ENCODE measurements around the gene ATRNL1. TPM values are rescaled to one million over a fixed set of nuclear protein-coding genes. Genes with fewer than 3 reads are reported as not detected.

ATRNL1 gene
- total RNA-seq, 4 donors from 2014 or later = 4.4 to 18.4 (median 14.4) TPM

DNA sequence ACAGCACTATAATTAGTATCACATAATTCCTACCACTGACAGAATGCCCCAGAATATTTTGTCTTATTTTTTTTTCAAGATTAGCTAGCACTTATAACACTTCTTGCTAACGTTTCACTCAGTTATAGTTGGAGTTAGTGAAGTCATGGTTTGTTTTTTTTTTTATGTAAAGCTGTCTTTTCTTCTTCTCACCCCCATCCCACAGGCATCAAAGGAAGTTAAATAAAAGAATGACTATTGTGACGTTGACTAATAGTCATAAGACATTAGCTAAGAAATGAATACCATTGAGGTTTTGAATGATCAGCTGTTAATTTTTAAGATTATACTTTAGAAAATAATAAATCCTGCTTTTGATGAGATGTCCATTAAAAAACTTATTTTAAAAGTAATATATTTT, 681.6 kb downstream of the ATRNL1 start:
- 35 to 54% methylated on average over 2 of the region's 2 CpGs for WGBS, 2 donors (ENCODE audit: low coverage in 1 of 2)
- intact Hi-C loops (cut with DNase I; ENCODE audit: low total_unique reads) (no loop called here), in situ Hi-C loops (cut with MboI; ENCODE audit: low pct_ligation_motif_present in 1 of 4, low pct_unique_long_range_greater_than_20kb in 1 of 4, low sequenced_read_pairs in 3 of 4) (no loop called here)
- H3K27me3 ChIP-seq = no peaks in the 10 kb centered on the region
- H3K27ac ChIP-seq = no peak overlapping the region
- no peak for DNase-seq
- no peak overlapping the region for H3K4me3 ChIP-seq
- H3K9me3 ChIP-seq = no peaks in the 10 kb centered on the region
- no peaks in the 10 kb centered on the region for H3K4me1 ChIP-seq
- no peak for TF ChIP-seq EP300 (IDR thresholded peaks at IDR 0.05; ENCODE audit: low read depth)
- no peak for TF ChIP-seq POLR2A (IDR thresholded peaks at IDR 0.05)
- TF ChIP-seq, protein P1, sequence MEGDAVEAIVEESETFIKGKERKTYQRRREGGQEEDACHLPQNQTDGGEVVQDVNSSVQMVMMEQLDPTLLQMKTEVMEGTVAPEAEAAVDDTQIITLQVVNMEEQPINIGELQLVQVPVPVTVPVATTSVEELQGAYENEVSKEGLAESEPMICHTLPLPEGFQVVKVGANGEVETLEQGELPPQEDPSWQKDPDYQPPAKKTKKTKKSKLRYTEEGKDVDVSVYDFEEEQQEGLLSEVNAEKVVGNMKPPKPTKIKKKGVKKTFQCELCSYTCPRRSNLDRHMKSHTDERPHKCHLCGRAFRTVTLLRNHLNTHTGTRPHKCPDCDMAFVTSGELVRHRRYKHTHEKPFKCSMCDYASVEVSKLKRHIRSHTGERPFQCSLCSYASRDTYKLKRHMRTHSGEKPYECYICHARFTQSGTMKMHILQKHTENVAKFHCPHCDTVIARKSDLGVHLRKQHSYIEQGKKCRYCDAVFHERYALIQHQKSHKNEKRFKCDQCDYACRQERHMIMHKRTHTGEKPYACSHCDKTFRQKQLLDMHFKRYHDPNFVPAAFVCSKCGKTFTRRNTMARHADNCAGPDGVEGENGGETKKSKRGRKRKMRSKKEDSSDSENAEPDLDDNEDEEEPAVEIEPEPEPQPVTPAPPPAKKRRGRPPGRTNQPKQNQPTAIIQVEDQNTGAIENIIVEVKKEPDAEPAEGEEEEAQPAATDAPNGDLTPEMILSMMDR (IDR thresholded peaks at IDR 0.05) = no peak
- no peak for TF ChIP-seq POLR2AphosphoS5 (IDR thresholded peaks at IDR 0.05)
- no peaks in the 10 kb centered on the region for H3K36me3 ChIP-seq

DNA sequence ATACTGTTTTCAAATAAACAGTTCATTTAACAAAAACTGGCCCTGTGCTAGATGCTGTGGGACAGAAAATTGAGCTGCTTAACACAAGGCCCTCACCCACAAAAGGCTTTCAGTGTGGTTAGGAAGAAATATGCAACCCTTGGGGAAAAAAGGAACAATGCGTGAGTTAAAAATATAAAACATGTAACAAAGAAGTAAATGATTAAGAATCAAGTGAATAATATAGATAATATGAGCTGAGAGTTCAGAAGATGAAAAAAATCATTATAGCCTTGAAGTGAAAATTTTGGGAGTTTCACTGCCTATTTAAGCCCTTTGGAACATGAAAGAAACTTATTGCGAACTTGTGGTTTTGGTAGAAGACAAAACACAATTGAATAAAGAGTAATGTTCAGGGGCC, 684.5 kb downstream of the ATRNL1 start:
- no peaks in the 10 kb centered on the region for H3K9me3 ChIP-seq
- no peaks in the 10 kb centered on the region for H3K4me1 ChIP-seq
- no peaks in the 10 kb centered on the region for H3K27me3 ChIP-seq
- H3K36me3 ChIP-seq = no peaks in the 10 kb centered on the region
- in situ Hi-C loops (cut with MboI; ENCODE audit: low pct_ligation_motif_present in 1 of 4, low pct_unique_long_range_greater_than_20kb in 1 of 4, low sequenced_read_pairs in 3 of 4) (no loop called here), intact Hi-C loops (cut with DNase I; ENCODE audit: low total_unique reads) (no loop called here)
- no peak overlapping the region for H3K27ac ChIP-seq
- no peak for DNase-seq
- no peak overlapping the region for H3K4me3 ChIP-seq
- 86 to 100% methylated on average over 1 to 2 of the region's 2 CpGs for WGBS, 2 donors (ENCODE audit: low coverage in 1 of 2)
- TF ChIP-seq, protein P1 (IDR thresholded peaks at IDR 0.05) = no peak
- TF ChIP-seq POLR2AphosphoS5 (IDR thresholded peaks at IDR 0.05) (no peak), POLR2A (IDR thresholded peaks at IDR 0.05) (no peak), EP300 (IDR thresholded peaks at IDR 0.05; ENCODE audit: low read depth) (no peak)

DNA sequence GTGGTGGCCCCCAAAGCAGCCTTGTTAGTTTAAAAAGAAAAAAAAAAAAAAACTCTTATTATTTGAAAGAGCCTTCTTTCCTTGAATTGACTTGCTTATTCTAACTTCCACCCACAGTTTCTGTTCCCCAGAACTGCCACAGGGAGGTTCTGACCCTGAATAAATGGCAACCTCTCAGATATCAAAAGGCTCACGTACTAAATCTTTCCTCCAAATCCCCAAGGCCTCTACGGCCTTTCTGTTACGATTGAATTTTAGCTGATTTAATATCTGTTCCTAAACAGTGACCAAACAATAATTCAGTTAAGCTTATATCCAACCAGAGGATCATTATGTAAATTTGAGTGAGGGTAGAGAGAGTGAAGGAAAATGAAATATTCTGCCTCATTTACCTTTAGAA, 697.1 kb downstream of the ATRNL1 start:
- 85 to 93% methylated on average over 3 of the region's 3 CpGs for WGBS, 2 donors (ENCODE audit: low coverage in 1 of 2)
- no peaks in the 10 kb centered on the region for H3K27me3 ChIP-seq
- H3K9me3 ChIP-seq = no peaks in the 10 kb centered on the region
- DNase-seq = no peak
- H3K36me3 ChIP-seq = no peaks in the 10 kb centered on the region
- H3K4me3 ChIP-seq = no peak overlapping the region
- intact Hi-C loops (cut with DNase I; ENCODE audit: low total_unique reads) (no loop called here), in situ Hi-C loops (cut with MboI; ENCODE audit: low pct_ligation_motif_present in 1 of 4, low pct_unique_long_range_greater_than_20kb in 1 of 4, low sequenced_read_pairs in 3 of 4) (no loop called here)
- no peaks in the 10 kb centered on the region for H3K4me1 ChIP-seq
- H3K27ac ChIP-seq = no peak overlapping the region
- TF ChIP-seq POLR2A (IDR thresholded peaks at IDR 0.05) (no peak), EP300 (IDR thresholded peaks at IDR 0.05; ENCODE audit: low read depth) (no peak), POLR2AphosphoS5 (IDR thresholded peaks at IDR 0.05) (no peak)
- TF ChIP-seq, protein P1 (IDR thresholded peaks at IDR 0.05) = no peak

DNA sequence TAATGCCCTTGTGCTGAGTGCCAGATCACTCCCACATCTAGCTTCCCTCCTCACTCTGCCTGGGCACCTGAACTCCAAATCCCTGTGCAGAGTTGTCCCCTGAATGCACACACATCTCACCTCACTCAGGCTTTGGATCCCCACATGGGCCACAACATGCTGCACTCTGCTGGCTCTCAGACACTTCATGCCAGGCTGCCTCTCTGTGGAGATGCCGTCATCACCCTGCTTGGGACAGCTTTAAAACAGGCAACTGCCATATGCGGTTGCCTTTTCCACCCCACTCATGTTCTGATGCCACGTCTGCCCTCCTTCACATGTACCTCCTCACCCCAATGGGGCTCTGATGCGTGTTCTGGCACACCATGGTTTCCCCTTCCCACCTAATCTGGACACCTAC, 702.8 kb downstream of the ATRNL1 start:
- no peak for TF ChIP-seq EP300 (IDR thresholded peaks at IDR 0.05; ENCODE audit: low read depth)
- TF ChIP-seq POLR2A (IDR thresholded peaks at IDR 0.05) = no peak
- TF ChIP-seq POLR2AphosphoS5 (IDR thresholded peaks at IDR 0.05) = no peak
- TF ChIP-seq, protein P1 (IDR thresholded peaks at IDR 0.05) = no peak
- intact Hi-C loops (cut with DNase I; ENCODE audit: low total_unique reads) (no loop called here), in situ Hi-C loops (cut with MboI; ENCODE audit: low pct_ligation_motif_present in 1 of 4, low pct_unique_long_range_greater_than_20kb in 1 of 4, low sequenced_read_pairs in 3 of 4) (no loop called here)
- Histone ChIP-seq H3K9me3 (no peaks in the 10 kb centered on the region), H3K4me3 (no peak overlapping the region), H3K27me3 (no peaks in the 10 kb centered on the region), H3K36me3 (no peaks in the 10 kb centered on the region), H3K4me1 (no peaks in the 10 kb centered on the region), H3K27ac (no peak overlapping the region)
- 77 to 93% methylated on average over 3 to 4 of the region's 4 CpGs for WGBS, 2 donors (ENCODE audit: low coverage in 1 of 2)
- no peak for DNase-seq
